Stimulated activated naive CD8-positive, alpha-beta T cell treated with anti-CD3 and anti-CD28 coated beads, Interleukin-15, Interleukin-2, amounts not matched to agents 100 U/mL and 50 U/mL, for 24 hours (primary cell): ENCODE measurements around the gene CLSTN2.

Experiments used
- ATAC-seq: fragments of 150-1000 bp; cut with Tn5 transposase; one replicate; pipeline ENCODE4 v1.10.0; 2021
- DNase-seq: peaks from one replicate; pipeline ENCODE4 v3.0.0; 2021

CLSTN2 gene

GRCh38 chr3:140151321-140151720 lies 216.3 kb downstream of the CLSTN2 start:
- ATAC-seq (no peak), DNase-seq (no peak)

- no peak for ATAC-seq
- DNase-seq = no peak
Measured at GRCh38 chr3:140152851-140153639, 218.1 kb downstream of the CLSTN2 start.

GRCh38 chr3:140153736-140154135 lies 218.8 kb downstream of the CLSTN2 start:
- DNase-seq (no peak), ATAC-seq (no peak)

GRCh38 chr3:140157161-140157560 lies 222.2 kb downstream of the CLSTN2 start:
- no peak for DNase-seq
- ATAC-seq = no peak

- DNase-seq (no peak), ATAC-seq (no peak)
Measured at GRCh38 chr3:140159646-140160045, 224.7 kb downstream of the CLSTN2 start.

- DNase-seq = no peak
- no peak for ATAC-seq
Measured at GRCh38 chr3:140160553-140160952, 225.6 kb downstream of the CLSTN2 start.

GRCh38 chr3:140162551-140162950 lies 227.6 kb downstream of the CLSTN2 start:
- no peak for DNase-seq
- no peak for ATAC-seq

GRCh38 chr3:140163159-140163763 lies 228.3 kb downstream of the CLSTN2 start:
- DNase-seq (no peak), ATAC-seq (no peak)

GRCh38 chr3:140164156-140164555 lies 229.2 kb downstream of the CLSTN2 start:
- ATAC-seq = no peak
- no peak for DNase-seq

- ATAC-seq (no peak), DNase-seq (no peak)
Measured at GRCh38 chr3:140164922-140165590, 230.1 kb downstream of the CLSTN2 start.

- DNase-seq (no peak), ATAC-seq (no peak)
Measured at GRCh38 chr3:140165781-140166180, 230.8 kb downstream of the CLSTN2 start.

GRCh38 chr3:140166861-140167599 lies 232.0 kb downstream of the CLSTN2 start:
- DNase-seq (no peak), ATAC-seq (no peak)

GRCh38 chr3:140167600-140168281 lies 232.8 kb downstream of the CLSTN2 start:
- ATAC-seq = no peak
- no peak for DNase-seq

- DNase-seq (no peak), ATAC-seq (no peak)
Measured at GRCh38 chr3:140170612-140171011, 235.6 kb downstream of the CLSTN2 start.

- no peak for ATAC-seq
- DNase-seq = no peak
Measured at GRCh38 chr3:140176526-140176925, 241.5 kb downstream of the CLSTN2 start.

GRCh38 chr3:140177943-140178342 lies 243.0 kb downstream of the CLSTN2 start:
- ATAC-seq (no peak), DNase-seq (no peak)

- DNase-seq (no peak), ATAC-seq (no peak)
Measured at GRCh38 chr3:140178482-140178881, 243.5 kb downstream of the CLSTN2 start.

GRCh38 chr3:140180603-140181002 lies 245.6 kb downstream of the CLSTN2 start:
- DNase-seq = no peak
- no peak for ATAC-seq

GRCh38 chr3:140185375-140185774 lies 250.4 kb downstream of the CLSTN2 start:
- no peak for DNase-seq
- ATAC-seq = no peak

GRCh38 chr3:140186421-140186920 lies 251.5 kb downstream of the CLSTN2 start:
- no peak for ATAC-seq
- no peak for DNase-seq

GRCh38 chr3:140187028-140187427 lies 252.0 kb downstream of the CLSTN2 start:
- ATAC-seq = no peak
- no peak for DNase-seq
